Middle frontal gyrus (tissue), 1 donor: ENCODE results near the gene CDH13.

Experiments used
- DNase-seq: peaks from one replicate; pipeline ENCODE4 v3.0.0-alpha.2; 2015; ENCODE audit warnings: low spot score; ENCODE audit errors: extremely low spot score

Gene CDH13

GRCh38 chr16:83779886-83780285 lies 1153.1 kb downstream of the CDH13 start:
- DNase-seq: no peak

- no peak for DNase-seq
Measured at GRCh38 chr16:83785455-83785854, 1158.7 kb downstream of the CDH13 start.

GRCh38 chr16:83789642-83790401 lies 1163.1 kb downstream of the CDH13 start:
- DNase-seq: no peak

DNA sequence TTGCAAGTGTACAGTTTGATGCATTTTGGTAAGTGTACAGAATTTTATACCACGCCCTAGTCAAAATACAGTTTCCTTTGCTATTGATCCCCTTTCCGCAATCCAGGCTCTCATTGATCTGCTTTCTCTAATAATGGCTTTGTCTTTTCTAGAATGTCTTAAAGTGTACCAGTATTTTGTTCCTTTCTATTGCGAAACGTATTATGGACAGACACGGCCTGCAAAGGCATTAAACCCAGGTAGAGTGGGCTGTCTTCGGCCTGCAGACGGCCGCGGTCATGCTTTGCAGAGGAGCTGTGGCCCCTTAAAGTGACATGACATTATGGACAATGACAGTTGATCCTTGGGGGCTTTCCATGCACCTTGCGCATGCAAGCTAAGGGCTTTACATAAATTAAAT lies 1165.1 kb downstream of the CDH13 start:
- DNase-seq: no peak

- DNase-seq: no peak
Measured at GRCh38 chr16:83792391-83792790, 1165.6 kb downstream of the CDH13 start.

DNA sequence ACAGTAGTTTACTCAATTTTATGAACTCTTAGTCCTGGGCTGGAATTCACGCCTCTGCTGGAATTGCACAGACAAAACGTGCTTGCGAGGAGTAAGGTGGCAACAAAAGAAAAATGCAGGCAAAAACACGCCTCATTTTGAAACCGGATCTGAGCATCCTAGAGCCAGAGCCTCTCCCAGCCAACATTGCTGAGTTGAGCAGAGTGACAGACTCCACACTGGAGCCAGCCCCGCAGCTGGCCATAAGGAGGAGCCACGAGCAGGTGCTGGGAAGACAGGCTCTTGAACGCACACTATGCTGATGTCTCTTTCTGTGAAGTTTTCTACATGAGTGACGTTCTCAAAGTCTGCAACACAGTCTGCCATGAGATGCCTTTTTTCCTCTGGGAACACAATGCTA lies 1166.4 kb downstream of the CDH13 start:
- DNase-seq: no peak

DNA sequence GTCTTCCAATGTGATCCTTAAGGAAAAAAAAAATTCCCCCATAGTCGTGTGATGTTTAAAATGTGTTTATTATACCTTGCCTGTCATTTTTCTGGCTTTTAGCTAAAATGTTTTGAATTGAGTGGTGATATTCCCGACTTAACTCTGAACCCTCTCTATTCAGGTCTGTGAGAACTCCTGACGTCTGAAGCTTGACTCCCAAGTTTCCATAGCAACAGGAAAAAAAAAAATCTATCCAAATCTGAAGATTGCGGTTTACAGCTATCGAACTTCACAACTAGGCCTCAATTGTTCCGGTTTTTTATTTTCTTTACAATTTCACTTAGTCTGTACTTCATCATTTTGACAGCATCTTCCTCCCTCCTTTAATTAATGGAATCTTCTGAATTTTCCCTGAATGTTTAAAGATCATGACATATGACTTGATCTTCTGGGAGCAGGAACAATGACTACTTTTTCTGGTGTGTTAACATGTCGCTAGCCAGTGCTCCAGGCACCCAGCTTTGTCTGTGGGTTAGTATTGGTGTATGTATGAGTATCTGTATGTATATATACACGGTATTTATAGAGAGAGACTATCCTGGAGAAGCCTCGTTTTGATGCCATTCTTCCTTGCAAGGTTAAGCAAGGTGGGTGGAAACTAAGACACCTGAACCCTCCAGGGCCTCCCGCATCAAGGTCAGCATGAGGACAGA lies 1168.2 kb downstream of the CDH13 start:
- no peak for DNase-seq

DNA sequence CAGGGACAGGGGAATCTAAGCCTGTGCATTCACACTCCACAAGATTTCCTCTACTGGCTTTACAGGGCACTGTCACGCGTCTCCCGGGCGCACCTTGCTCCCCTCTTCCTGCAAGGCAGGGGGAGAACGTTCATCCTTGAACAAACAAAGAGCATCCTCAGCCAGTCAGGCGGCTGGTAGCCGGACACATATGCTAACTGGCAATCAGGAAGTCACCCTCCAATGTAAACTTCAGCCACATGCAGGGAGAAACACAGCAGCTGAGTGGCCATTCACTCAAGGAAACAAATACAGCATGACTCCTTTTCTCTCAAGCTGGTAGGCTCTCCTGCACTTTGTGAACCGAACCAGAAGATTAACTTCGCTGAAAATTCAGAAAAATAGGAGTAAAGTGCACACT lies 1170.2 kb downstream of the CDH13 start:
- no peak for DNase-seq

- no peak for DNase-seq
Measured at GRCh38 chr16:83799336-83799735, 1172.6 kb downstream of the CDH13 start.

DNA sequence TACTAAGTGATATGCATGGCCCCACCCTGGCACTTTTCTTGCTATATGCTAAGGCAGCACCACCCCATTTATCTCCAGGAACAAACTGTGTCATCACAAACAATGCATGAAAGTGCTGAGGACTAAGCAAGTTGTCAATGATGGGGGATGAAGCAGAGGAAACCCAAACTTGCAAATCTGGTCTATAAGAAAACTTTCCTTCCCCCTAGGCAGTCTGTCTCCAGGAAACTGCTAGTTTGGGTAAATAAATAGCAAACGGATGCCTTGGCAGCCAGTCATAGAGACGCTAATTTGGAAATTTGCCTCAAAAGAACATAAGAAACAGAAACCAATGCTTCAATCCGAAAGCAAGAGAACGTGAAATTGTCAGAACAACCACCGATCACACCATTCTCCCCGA lies 1175.4 kb downstream of the CDH13 start:
- DNase-seq: no peak

GRCh38 chr16:83802554-83803205 lies 1175.9 kb downstream of the CDH13 start:
- DNase-seq: no peak

DNA sequence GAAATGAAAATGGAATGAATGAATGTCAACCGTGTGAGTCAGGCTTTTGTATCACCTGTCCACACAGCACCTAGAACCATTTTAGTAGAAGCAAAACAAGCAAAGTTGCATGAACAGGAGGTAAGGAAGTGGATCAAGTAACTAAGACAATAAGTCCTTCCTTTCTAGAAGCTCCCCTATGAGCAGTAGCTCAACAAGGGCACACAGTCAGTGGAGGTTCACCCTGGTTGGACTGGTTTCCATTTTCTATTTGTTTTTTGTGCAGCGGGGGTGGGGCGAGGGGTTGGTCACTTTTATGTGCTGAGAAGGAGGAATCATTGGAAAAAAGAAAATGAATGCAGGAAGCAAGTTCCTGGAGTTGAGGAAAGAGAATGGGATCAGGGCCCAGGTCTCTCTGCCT lies 1177.0 kb downstream of the CDH13 start:
- no peak for DNase-seq

DNA sequence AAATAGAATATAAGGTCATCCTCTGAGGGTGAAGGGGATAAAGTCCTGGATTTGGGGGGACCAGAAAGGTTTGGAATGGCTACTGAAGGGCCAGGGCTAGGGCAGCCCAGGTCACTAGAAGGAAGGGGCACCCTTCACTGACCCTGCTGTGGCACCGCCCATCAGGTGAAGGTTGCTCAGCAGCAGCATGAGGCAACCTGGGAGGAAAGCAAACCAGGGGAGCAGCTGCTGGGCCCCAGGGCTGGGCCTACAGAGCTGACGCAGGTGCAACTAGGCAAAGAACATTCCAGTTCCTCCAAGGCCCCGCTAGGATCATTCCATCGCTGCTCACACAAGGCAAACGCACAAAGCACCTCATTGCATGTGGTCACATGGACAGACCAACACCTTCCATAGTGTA lies 1177.6 kb downstream of the CDH13 start:
- no peak for DNase-seq

DNA sequence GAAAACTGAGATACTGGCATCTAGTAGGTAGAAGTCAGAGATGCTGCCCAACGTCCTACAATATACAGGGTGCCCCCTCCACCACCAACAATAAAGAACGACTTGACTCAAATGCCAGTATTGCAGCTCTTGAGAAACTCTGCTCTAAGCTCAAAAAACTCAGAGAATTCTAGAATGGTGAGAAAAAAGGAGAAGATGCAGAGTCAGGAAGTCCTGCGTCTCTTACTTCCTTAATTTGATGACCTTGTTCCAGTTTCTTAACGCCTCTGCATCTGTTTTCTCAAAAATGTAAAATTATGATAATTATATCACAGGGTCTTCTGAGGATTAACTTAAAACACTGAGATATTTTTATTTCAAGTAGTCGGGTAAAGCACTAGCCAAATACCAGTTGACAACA lies 1179.3 kb downstream of the CDH13 start:
- no peak for DNase-seq

DNA sequence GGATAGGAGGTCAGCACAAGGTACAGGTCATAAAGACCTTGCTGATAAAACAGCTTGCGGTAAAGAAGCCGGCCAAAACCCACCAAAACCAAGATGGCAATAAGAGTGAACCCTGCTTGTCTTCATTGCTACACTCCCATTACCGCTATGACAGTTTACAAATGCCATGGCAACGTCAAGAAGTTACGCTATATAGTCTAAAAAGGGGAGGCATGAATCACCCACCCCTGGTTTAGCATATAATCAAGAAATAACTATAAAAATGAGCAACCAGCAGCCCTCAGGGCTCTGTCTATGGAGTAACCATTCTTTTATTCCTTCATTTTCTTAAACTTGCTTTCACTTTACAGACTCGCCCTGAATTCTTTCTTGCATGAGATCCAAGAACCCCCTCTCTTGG lies 1180.0 kb downstream of the CDH13 start:
- DNase-seq: no peak

DNA sequence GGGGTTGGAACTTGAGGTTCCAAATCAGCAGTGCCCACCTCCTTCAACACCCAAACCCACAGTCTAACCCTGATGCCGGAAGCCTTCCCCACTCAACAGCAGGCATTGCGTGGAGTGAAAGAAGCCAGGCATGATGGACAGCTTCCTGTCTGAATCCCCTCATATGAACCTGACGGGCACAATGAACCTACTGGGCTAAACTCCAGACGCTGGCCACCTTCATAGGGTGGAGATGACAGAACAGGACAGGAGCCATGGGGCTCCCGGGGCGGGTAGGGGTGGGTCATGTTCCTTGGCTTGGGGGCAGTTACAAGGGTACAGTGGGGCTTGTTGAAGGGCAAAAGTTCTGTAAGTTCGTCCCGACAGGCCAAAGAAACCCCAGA lies 1180.5 kb downstream of the CDH13 start:
- DNase-seq: no peak

DNA sequence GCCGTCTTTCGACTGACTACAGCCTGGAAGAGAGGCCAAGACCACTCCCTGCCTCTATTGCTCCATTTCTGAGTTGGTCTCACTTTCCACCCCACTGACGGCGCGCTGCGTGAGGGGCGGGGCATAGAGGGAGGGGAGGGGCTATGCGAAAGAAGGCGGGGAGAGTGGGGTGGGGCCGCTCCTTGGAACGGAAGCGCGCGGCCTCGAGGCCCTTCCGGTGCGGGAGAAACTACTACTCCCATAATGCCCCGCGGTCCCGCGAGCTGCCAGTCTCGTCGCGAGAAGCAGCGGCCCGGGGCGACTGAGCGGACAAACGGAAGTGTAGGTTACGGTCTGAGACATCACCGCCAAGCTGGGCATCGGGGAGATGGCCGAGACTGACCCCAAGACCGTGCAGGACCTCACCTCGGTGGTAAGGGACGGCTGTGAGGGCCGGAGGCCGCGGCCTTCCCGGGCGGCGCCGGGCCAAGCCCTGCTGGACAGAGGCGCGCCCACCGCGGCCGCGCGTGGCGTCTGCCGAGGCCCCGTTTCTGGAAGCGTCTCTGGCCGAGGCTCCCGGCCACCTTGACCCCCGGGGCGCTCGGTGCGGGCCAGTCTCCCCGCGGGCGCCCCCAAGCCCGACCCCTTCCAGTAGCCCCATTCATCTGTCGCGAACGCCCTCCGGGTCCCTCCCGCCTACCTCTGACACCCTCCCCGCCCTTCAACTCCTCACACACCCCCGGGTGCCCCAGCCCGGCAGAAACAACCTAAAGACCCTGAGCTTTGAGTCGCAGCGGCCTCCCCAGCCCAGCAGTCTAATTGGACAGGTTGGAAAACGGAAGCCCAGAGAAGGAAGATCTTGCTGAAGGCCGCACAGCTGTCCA lies 1181.2 kb downstream of the CDH13 start, which contains the start of gene HSBP1:
HSBP1 (plus strand) TSS at position 269 of the 863 bp plus-strand sequence; CDS start at position 368, 99 bp downstream.
- peak; percentile 84 for DNase-seq

DNA sequence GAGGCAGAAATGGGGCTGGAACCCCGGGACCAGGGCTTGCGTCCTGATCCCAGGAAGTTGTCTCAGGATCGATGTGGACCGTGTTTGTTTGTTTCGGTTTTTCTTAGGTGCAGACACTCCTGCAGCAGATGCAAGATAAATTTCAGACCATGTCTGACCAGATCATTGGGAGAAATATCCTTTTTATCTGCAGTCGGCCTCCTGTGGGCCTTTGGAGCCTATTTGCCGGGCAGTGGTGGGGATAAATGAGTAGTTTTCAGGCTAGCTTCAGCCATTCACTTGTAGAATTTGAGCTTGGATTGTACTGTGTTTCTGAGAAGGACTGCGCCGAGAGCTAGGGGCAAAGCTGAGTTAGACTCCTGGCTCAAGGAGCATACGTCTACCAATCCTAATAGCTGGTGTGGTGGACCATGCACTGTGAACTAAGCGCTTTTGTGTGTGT lies 1181.8 kb downstream of the CDH13 start:
- no peak for DNase-seq

- no peak for DNase-seq
Measured at GRCh38 chr16:83809092-83809491, 1182.3 kb downstream of the CDH13 start.

GRCh38 chr16:83810901-83811300 lies 1184.1 kb downstream of the CDH13 start:
- no peak for DNase-seq
